Heart left ventricle (tissue), 13 donors: ENCODE data around the gene TACSTD2.
"Not testable (repeated sequence)": the region's sequence is repeated elsewhere in the genome, so short reads cannot be mapped to it uniquely, and the experiment has no call there.

Experiments used
- POLR2A ChIP-seq, 2 donors: fragments of 450-650 bp; IDR thresholded peaks; one replicate each; pipeline ENCODE4 v1.6.1; 2017; ENCODE audit warnings: antibody characterized with exemption in 2 of 2, mild to moderate bottlenecking in 2 of 2, moderate library complexity in 2 of 2
- TF ChIP-seq, protein P1 (sequence below), 12 donors: fragments of 200-600 bp; sonication (generic) in 4 of 12; IDR thresholded peaks; one replicate each; pipeline versions ENCODE4 v1.5.0 to v1.8.0; 2018 to 2022; ENCODE audit warnings: antibody characterized with exemption in 12 of 12, mild to moderate bottlenecking in 5 of 12
- donor health status: ischemic (EF 13 %, LVEDD 7.1; RV severe dilation, severe dysfunction).
- donor health status: DM: no; HTN: yes; CAD: no.
- donor health status: DM: no; HTN: no; CAD: no.
- donor health status: ischemic (EF 25% LVEDD 6.9; RV normal size, moderate dysfunction).
- donor health status: ischemic (EF 25% LVEDD 5.7; RV mildly dilated, moderate dysfunction).
- donor health status: ischemic (EF 35%, LVEDD 5.7; RV mildly dilated, moderate dysfunction).
- donor health status: nonischemic (EF 11% LVEDD 7.7; RV severe dilation, severe dysfunction).
- donor health status: DM: yes; HTN: yes; CAD: no.
- donor health status: PGD.
- donor health status: ischemic (EF 29% LVEDD 5.4; RV normal size, mild dysfunction).
- donor health status: nonischemic (EF 23%, LVEDD 6.1; RV moderate dilation, normal function).

DNA sequence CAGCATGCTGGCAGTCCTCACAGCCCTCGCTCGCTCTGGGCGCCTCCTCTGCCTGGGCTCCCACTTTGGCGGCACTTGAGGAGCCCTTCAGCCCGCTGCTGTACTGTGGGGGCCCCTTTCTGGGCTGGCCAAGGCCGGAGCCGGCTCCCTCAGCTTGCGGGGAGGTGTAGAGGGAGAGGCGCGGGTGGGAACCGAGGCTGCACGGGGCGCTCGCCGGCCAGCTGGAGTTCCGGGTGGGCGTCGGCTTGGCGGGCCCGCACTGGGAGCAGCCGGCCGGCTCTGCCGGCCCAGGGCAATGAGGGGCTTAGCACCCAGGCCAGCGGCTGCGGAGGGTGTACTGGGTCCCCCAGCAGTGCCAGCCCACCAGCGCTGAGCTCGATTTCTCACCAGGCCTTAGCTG is 46.2 kb upstream of the TACSTD2 start:
- TF ChIP-seq, protein P1, sequence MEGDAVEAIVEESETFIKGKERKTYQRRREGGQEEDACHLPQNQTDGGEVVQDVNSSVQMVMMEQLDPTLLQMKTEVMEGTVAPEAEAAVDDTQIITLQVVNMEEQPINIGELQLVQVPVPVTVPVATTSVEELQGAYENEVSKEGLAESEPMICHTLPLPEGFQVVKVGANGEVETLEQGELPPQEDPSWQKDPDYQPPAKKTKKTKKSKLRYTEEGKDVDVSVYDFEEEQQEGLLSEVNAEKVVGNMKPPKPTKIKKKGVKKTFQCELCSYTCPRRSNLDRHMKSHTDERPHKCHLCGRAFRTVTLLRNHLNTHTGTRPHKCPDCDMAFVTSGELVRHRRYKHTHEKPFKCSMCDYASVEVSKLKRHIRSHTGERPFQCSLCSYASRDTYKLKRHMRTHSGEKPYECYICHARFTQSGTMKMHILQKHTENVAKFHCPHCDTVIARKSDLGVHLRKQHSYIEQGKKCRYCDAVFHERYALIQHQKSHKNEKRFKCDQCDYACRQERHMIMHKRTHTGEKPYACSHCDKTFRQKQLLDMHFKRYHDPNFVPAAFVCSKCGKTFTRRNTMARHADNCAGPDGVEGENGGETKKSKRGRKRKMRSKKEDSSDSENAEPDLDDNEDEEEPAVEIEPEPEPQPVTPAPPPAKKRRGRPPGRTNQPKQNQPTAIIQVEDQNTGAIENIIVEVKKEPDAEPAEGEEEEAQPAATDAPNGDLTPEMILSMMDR (IDR thresholded peaks at IDR 0.05): not testable (repeated sequence)
- TF ChIP-seq POLR2A (IDR thresholded peaks at IDR 0.05): not testable (repeated sequence)
